ENCODE results near the gene ADSS1. TPM values are rescaled to one million over a fixed set of nuclear protein-coding genes. Genes with fewer than 3 reads are reported as not detected.
A peak's percentile ranks its signal among the peaks of the same experiment; 100 is the strongest.

ADSS1 gene
- total and polyA plus RNA-seq, 4 donors = 5.3 to 20.8 (median 14.1) TPM

GRCh38 chr14:104784846-104785707, 61.0 kb downstream of the ADSS1 start:
- Histone ChIP-seq H3K36me3 (ENCODE audit: control insufficient read depth, insufficient read depth, low read length) (peaks cover 97% of the 10 kb centered on the region), H3K27ac (ENCODE audit: low read depth, low read length) (no peak overlapping the region), H3K4me3 (ENCODE audit: low read depth, low read length) (no peak overlapping the region), H3K27me3 (ENCODE audit: control insufficient read depth, insufficient read depth, low read length) (no peaks in the 10 kb centered on the region), H3K9me3 (ENCODE audit: control insufficient read depth, insufficient read depth, low read length) (no peaks in the 10 kb centered on the region), H3K4me1 (ENCODE audit: control insufficient read depth, insufficient read depth, low read length) (peaks cover 80% of the 10 kb centered on the region)
- 36% methylated on average over 30 of the region's 36 CpGs for WGBS (ENCODE audit: insufficient coverage)
- DNase-seq (ENCODE audit: low read depth in 4 of 6, low spot score in 6 of 6) = peak in 3 of 6 donors; percentile 42 to 90 (median 76)

- no peak for DNase-seq (ENCODE audit: low read depth in 4 of 6, low spot score in 6 of 6)
- WGBS (ENCODE audit: insufficient coverage) = 84% methylated on average over 13 of the region's 13 CpGs
- H3K27me3 ChIP-seq (ENCODE audit: control insufficient read depth, insufficient read depth, low read length) = no peaks in the 10 kb centered on the region
- H3K9me3 ChIP-seq (ENCODE audit: control insufficient read depth, insufficient read depth, low read length) = no peaks in the 10 kb centered on the region
- peaks cover 80% of the 10 kb centered on the region for H3K4me1 ChIP-seq (ENCODE audit: control insufficient read depth, insufficient read depth, low read length)
- peaks cover 97% of the 10 kb centered on the region for H3K36me3 ChIP-seq (ENCODE audit: control insufficient read depth, insufficient read depth, low read length)
- no peak overlapping the region for H3K27ac ChIP-seq (ENCODE audit: low read depth, low read length)
- no peak overlapping the region for H3K4me3 ChIP-seq (ENCODE audit: low read depth, low read length)
These were observed 61.7 kb downstream of the ADSS1 start for GRCh38 chr14:104785708-104786080.

- no peak for DNase-seq (ENCODE audit: low read depth in 4 of 6, low spot score in 6 of 6)
- Histone ChIP-seq H3K9me3 (ENCODE audit: control insufficient read depth, insufficient read depth, low read length) (no peaks in the 10 kb centered on the region), H3K27ac (ENCODE audit: low read depth, low read length) (no peak overlapping the region), H3K36me3 (ENCODE audit: control insufficient read depth, insufficient read depth, low read length) (peaks cover 97% of the 10 kb centered on the region), H3K4me1 (ENCODE audit: control insufficient read depth, insufficient read depth, low read length) (peaks cover 80% of the 10 kb centered on the region), H3K27me3 (ENCODE audit: control insufficient read depth, insufficient read depth, low read length) (no peaks in the 10 kb centered on the region), H3K4me3 (ENCODE audit: low read depth, low read length) (no peak overlapping the region)
- 57% methylated on average over 13 of the region's 14 CpGs for WGBS (ENCODE audit: insufficient coverage)
These were observed 62.1 kb downstream of the ADSS1 start for GRCh38 chr14:104786091-104786586.

GRCh38 chr14:104786726-104787675, 63.0 kb downstream of the ADSS1 start:
- H3K27me3 ChIP-seq (ENCODE audit: control insufficient read depth, insufficient read depth, low read length) = no peaks in the 10 kb centered on the region
- DNase-seq (ENCODE audit: low read depth in 4 of 6, low spot score in 6 of 6) = no peak
- no peak overlapping the region for H3K27ac ChIP-seq (ENCODE audit: low read depth, low read length)
- WGBS (ENCODE audit: insufficient coverage) = 79% methylated on average over 21 of the region's 30 CpGs
- peaks cover 74% of the 10 kb centered on the region for H3K4me1 ChIP-seq (ENCODE audit: control insufficient read depth, insufficient read depth, low read length)
- H3K4me3 ChIP-seq (ENCODE audit: low read depth, low read length) = no peak overlapping the region
- peaks cover 97% of the 10 kb centered on the region for H3K36me3 ChIP-seq (ENCODE audit: control insufficient read depth, insufficient read depth, low read length)
- H3K9me3 ChIP-seq (ENCODE audit: control insufficient read depth, insufficient read depth, low read length) = no peaks in the 10 kb centered on the region

GRCh38 chr14:104787736-104788135, 63.7 kb downstream of the ADSS1 start:
- 71% methylated on average over 3 of the region's 7 CpGs for WGBS (ENCODE audit: insufficient coverage)
- no peak overlapping the region for H3K27ac ChIP-seq (ENCODE audit: low read depth, low read length)
- no peak for DNase-seq (ENCODE audit: low read depth in 4 of 6, low spot score in 6 of 6)
- H3K4me3 ChIP-seq (ENCODE audit: low read depth, low read length) = no peak overlapping the region
- H3K27me3 ChIP-seq (ENCODE audit: control insufficient read depth, insufficient read depth, low read length) = no peaks in the 10 kb centered on the region
- H3K36me3 ChIP-seq (ENCODE audit: control insufficient read depth, insufficient read depth, low read length) = peaks cover 97% of the 10 kb centered on the region
- peaks cover 74% of the 10 kb centered on the region for H3K4me1 ChIP-seq (ENCODE audit: control insufficient read depth, insufficient read depth, low read length)
- no peaks in the 10 kb centered on the region for H3K9me3 ChIP-seq (ENCODE audit: control insufficient read depth, insufficient read depth, low read length)

- WGBS (ENCODE audit: insufficient coverage) = 45% methylated on average over 8 of the region's 14 CpGs
- H3K27me3 ChIP-seq (ENCODE audit: control insufficient read depth, insufficient read depth, low read length) = no peaks in the 10 kb centered on the region
- peaks cover 74% of the 10 kb centered on the region for H3K4me1 ChIP-seq (ENCODE audit: control insufficient read depth, insufficient read depth, low read length)
- no peak overlapping the region for H3K4me3 ChIP-seq (ENCODE audit: low read depth, low read length)
- no peak overlapping the region for H3K27ac ChIP-seq (ENCODE audit: low read depth, low read length)
- no peaks in the 10 kb centered on the region for H3K9me3 ChIP-seq (ENCODE audit: control insufficient read depth, insufficient read depth, low read length)
- peak in 2 of 6 donors; percentile 57 to 69 for DNase-seq (ENCODE audit: low read depth in 4 of 6, low spot score in 6 of 6)
- peaks cover 98% of the 10 kb centered on the region for H3K36me3 ChIP-seq (ENCODE audit: control insufficient read depth, insufficient read depth, low read length)
These were observed 64.3 kb downstream of the ADSS1 start for GRCh38 chr14:104788161-104788818.

- DNase-seq (ENCODE audit: low read depth in 4 of 6, low spot score in 6 of 6) = no peak
- H3K4me1 ChIP-seq (ENCODE audit: control insufficient read depth, insufficient read depth, low read length) = peaks cover 74% of the 10 kb centered on the region
- peaks cover 98% of the 10 kb centered on the region for H3K36me3 ChIP-seq (ENCODE audit: control insufficient read depth, insufficient read depth, low read length)
- WGBS (ENCODE audit: insufficient coverage) = 84% methylated on average over 39 of the region's 39 CpGs
- no peaks in the 10 kb centered on the region for H3K27me3 ChIP-seq (ENCODE audit: control insufficient read depth, insufficient read depth, low read length)
- H3K9me3 ChIP-seq (ENCODE audit: control insufficient read depth, insufficient read depth, low read length) = no peaks in the 10 kb centered on the region
- no peak overlapping the region for H3K4me3 ChIP-seq (ENCODE audit: low read depth, low read length)
- H3K27ac ChIP-seq (ENCODE audit: low read depth, low read length) = no peak overlapping the region
These were observed 65.0 kb downstream of the ADSS1 start for GRCh38 chr14:104788873-104789663.

- H3K36me3 ChIP-seq (ENCODE audit: control insufficient read depth, insufficient read depth, low read length) = peaks cover 90% of the 10 kb centered on the region
- no peak for DNase-seq (ENCODE audit: low read depth in 4 of 6, low spot score in 6 of 6)
- no peaks in the 10 kb centered on the region for H3K27me3 ChIP-seq (ENCODE audit: control insufficient read depth, insufficient read depth, low read length)
- no peak overlapping the region for H3K4me3 ChIP-seq (ENCODE audit: low read depth, low read length)
- WGBS (ENCODE audit: insufficient coverage) = 87% methylated on average over 16 of the region's 31 CpGs
- peaks cover 72% of the 10 kb centered on the region for H3K4me1 ChIP-seq (ENCODE audit: control insufficient read depth, insufficient read depth, low read length)
- H3K9me3 ChIP-seq (ENCODE audit: control insufficient read depth, insufficient read depth, low read length) = no peaks in the 10 kb centered on the region
- no peak overlapping the region for H3K27ac ChIP-seq (ENCODE audit: low read depth, low read length)
These were observed 66.0 kb downstream of the ADSS1 start for GRCh38 chr14:104789752-104790743.

Data from spinal cord (tissue), 10 donors.